GM19043 (cell line): ENCODE data around the gene PSMA1.
A peak's percentile ranks its signal among the peaks of the same experiment; 100 is the strongest.
"Not testable (repeated sequence)": the region's sequence is repeated elsewhere in the genome, so short reads cannot be mapped to it uniquely, and the experiment has no call there.

Experiments
- ATAC-seq: cut with Tn5 transposase; IDR thresholded peaks from one replicate; pipeline ENCODE4 v1.9.1; 2021; ENCODE audit warnings: low read depth; ENCODE audit not compliant: unreplicated experiment

PSMA1 gene

GRCh38 chr11:14519917-14520746 is at the start of gene PSMA1:
Gene PSMA1, minus strand, starts transcription at chr11:14520386. Its CDS starts 87 bp downstream, at chr11:14520299.
- ATAC-seq, result peak; percentile 88

- ATAC-seq, result not testable (repeated sequence)
Observed at GRCh38 chr11:14569516-14569915, 49.3 kb upstream of the PSMA1 start.

- ATAC-seq, result no peak
Observed at GRCh38 chr11:14567064-14567651, 47.0 kb upstream of the PSMA1 start.

GRCh38 chr11:14566331-14567063 is 46.3 kb upstream of the PSMA1 start:
- ATAC-seq, result no peak

- no peak for ATAC-seq
Observed at GRCh38 chr11:14565845-14566244, 45.7 kb upstream of the PSMA1 start.

GRCh38 chr11:14555818-14556217 is 35.6 kb upstream of the PSMA1 start:
- no peak for ATAC-seq

- no peak for ATAC-seq
Observed at GRCh38 chr11:14554959-14555358, 34.8 kb upstream of the PSMA1 start.

- ATAC-seq, result no peak
Observed at GRCh38 chr11:14552089-14552488, 31.9 kb upstream of the PSMA1 start.

- no peak for ATAC-seq
Observed at GRCh38 chr11:14551380-14551779, 31.2 kb upstream of the PSMA1 start.

- ATAC-seq, result no peak
Observed at GRCh38 chr11:14549891-14550290, 29.7 kb upstream of the PSMA1 start.

GRCh38 chr11:14547440-14547839 is 27.3 kb upstream of the PSMA1 start:
- ATAC-seq, result no peak

GRCh38 chr11:14546672-14547071 is 26.5 kb upstream of the PSMA1 start:
- no peak for ATAC-seq

GRCh38 chr11:14544611-14545010 is 24.4 kb upstream of the PSMA1 start:
- ATAC-seq, result peak; percentile 79

GRCh38 chr11:14543260-14543659 is 23.1 kb upstream of the PSMA1 start:
- no peak for ATAC-seq

GRCh38 chr11:14542324-14542723 is 22.1 kb upstream of the PSMA1 start:
- ATAC-seq, result no peak

GRCh38 chr11:14541192-14541947 is 21.2 kb upstream of the PSMA1 start:
- ATAC-seq, result no peak

GRCh38 chr11:14539982-14540421 is 19.8 kb upstream of the PSMA1 start:
- no peak for ATAC-seq

- no peak for ATAC-seq
Observed at GRCh38 chr11:14538926-14539554, 18.9 kb upstream of the PSMA1 start.

GRCh38 chr11:14538271-14538925 is 18.2 kb upstream of the PSMA1 start:
- ATAC-seq, result no peak

- ATAC-seq, result no peak
Observed at GRCh38 chr11:14537134-14537599, 17.0 kb upstream of the PSMA1 start.
